Type B pancreatic cell (in vitro differentiated cells): Measurements from ENCODE around the gene ALKBH5. TPM values are rescaled to one million over a fixed set of nuclear protein-coding genes. Genes with fewer than 3 reads are reported as not detected.

Experiments used
- DNase-seq: peaks from one replicate; pipeline ENCODE4 v3.0.0; 2021; ENCODE audit warnings: mixed read lengths; ENCODE audit not compliant: unreplicated experiment; ENCODE audit errors: extremely low spot score
- H3K27ac Mint-ChIP-seq: 2 replicates; pipeline ENCODE4 v1.8.0; 2021; ENCODE audit warnings: mild to moderate bottlenecking, mixed read lengths
- H3K27me3 Mint-ChIP-seq: 2 replicates; pipeline ENCODE4 v1.8.0; 2021; ENCODE audit warnings: mixed read lengths
- H3K36me3 Mint-ChIP-seq: 2 replicates; pipeline ENCODE4 v1.8.0; 2021; ENCODE audit warnings: mixed read lengths
- H3K4me1 Mint-ChIP-seq: one replicate; pipeline ENCODE4 v1.8.0; 2021; ENCODE audit warnings: mixed read lengths; ENCODE audit not compliant: unreplicated experiment
- H3K4me3 Mint-ChIP-seq: 2 replicates; pipeline ENCODE4 v1.8.0; 2021; ENCODE audit warnings: mild to moderate bottlenecking, mixed read lengths
- H3K9me3 Mint-ChIP-seq: 2 replicates; pipeline ENCODE4 v1.8.0; 2021; ENCODE audit warnings: mixed read lengths
- CTCF ChIP-seq: fragments of 200-600 bp; sonication (generic); conservative IDR thresholded peaks from 2 replicates; pipeline ENCODE4 v1.5.0; 2021; ENCODE audit warnings: antibody characterized with exemption, mild to moderate bottlenecking
- total RNA-seq: library from RNA; stranded (reverse); gene quantifications from 2 replicates; pipeline ENCODE4 v1.2.1, GENCODE V29; 2021; ENCODE audit warnings: low replicate concordance

Gene ALKBH5
- total RNA-seq, 1 donor from 2014 or later = 88.8 TPM

GRCh38 chr17:18166894-18167293 is 16.7 kb upstream of the ALKBH5 start:
- Mint-ChIP-seq H3K4me1 (peaks cover 7% of the 10 kb centered on the region), H3K4me3 (no peak overlapping the region), H3K36me3 (no peaks in the 10 kb centered on the region), H3K9me3 (no peaks in the 10 kb centered on the region), H3K27me3 (no peaks in the 10 kb centered on the region), H3K27ac (no peak overlapping the region)
- peak; percentile 29 for TF ChIP-seq CTCF
- no peak for DNase-seq

DNA sequence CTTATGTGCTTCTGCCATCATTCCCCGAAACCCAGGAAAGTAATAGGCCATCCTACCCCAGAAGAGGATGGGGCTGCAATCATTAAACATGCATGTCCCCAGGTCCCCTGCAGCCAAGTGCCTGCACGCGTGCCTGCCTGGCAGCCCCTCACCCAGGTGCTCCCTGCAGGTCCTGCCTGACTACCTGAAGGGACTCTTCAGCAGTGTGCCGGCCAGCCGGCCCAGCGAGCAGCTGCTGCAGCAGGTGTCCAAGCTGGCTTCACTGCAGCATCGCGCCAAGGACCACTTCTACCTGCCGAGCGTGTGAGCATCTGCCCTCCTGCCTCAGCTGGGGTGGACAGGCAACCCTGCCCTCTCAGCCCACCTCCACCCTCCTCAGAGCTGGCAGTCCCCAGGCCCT is 16.2 kb upstream of the ALKBH5 start:
- DNase-seq = no peak
- no peaks in the 10 kb centered on the region for H3K9me3 Mint-ChIP-seq
- H3K36me3 Mint-ChIP-seq = no peaks in the 10 kb centered on the region
- no peak for TF ChIP-seq CTCF
- no peak overlapping the region for H3K27ac Mint-ChIP-seq
- no peaks in the 10 kb centered on the region for H3K27me3 Mint-ChIP-seq
- H3K4me3 Mint-ChIP-seq = no peak overlapping the region
- peaks cover 7% of the 10 kb centered on the region for H3K4me1 Mint-ChIP-seq

GRCh38 chr17:18172531-18173278 is 10.9 kb upstream of the ALKBH5 start:
- no peaks in the 10 kb centered on the region for H3K36me3 Mint-ChIP-seq
- no peaks in the 10 kb centered on the region for H3K9me3 Mint-ChIP-seq
- DNase-seq = no peak
- no peaks in the 10 kb centered on the region for H3K27me3 Mint-ChIP-seq
- H3K4me1 Mint-ChIP-seq = peaks cover 6% of the 10 kb centered on the region
- H3K4me3 Mint-ChIP-seq = no peak overlapping the region
- TF ChIP-seq CTCF = no peak
- H3K27ac Mint-ChIP-seq = no peak overlapping the region

DNA sequence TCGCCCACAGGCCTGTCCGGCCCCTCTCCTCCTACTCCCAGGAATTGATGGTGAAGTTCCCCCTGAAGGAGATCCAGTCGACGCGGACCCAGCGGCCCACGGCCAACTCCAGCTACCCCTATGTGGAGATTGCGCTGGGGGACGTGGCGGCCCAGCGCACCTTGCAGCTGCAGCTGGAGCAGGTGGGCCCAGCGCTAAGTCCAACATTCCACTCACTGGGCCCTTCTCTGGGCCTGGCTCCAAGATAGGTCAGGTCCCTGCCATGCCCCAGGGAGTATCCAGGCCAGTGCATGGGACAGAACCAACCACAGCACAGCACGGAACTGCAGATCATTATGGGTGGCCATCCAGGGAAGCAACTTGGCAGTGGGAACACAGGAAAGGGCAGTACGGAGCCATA is 9.9 kb upstream of the ALKBH5 start:
- no peak for TF ChIP-seq CTCF
- DNase-seq = no peak
- Mint-ChIP-seq H3K4me3 (no peak overlapping the region), H3K27ac (no peak overlapping the region), H3K9me3 (no peaks in the 10 kb centered on the region), H3K27me3 (no peaks in the 10 kb centered on the region), H3K4me1 (peaks cover 6% of the 10 kb centered on the region), H3K36me3 (no peaks in the 10 kb centered on the region)

DNA sequence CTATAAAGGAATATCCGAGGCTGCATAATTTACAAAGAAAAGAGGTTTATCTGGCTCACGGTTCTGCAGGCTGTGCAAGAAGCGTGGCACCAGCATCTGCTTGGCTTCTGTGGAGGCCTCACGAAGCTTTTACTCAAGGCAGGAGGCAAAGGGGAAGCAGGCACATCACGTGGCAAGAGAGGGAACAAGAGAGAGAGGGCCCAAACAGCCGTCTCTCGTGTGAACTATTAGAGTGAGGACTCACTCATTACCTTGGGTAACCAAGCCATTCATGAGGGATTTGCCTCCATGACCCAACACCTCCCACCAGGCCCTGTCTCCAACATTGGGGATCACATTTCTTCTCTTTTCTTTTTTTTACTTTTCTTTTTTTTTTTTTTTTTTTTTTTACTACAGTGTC is 7.5 kb upstream of the ALKBH5 start:
- Mint-ChIP-seq H3K27me3 (no peaks in the 10 kb centered on the region), H3K4me3 (no peak overlapping the region), H3K4me1 (peaks cover 14% of the 10 kb centered on the region), H3K27ac (no peak overlapping the region), H3K36me3 (no peaks in the 10 kb centered on the region), H3K9me3 (no peaks in the 10 kb centered on the region)
- no peak for DNase-seq
- no peak for TF ChIP-seq CTCF
